ENCODE measurements around the gene SERPINB1. TPM values are rescaled to one million over a fixed set of nuclear protein-coding genes. Genes with fewer than 3 reads are reported as not detected.

The SERPINB1 gene
- total RNA-seq, 5 donors from 2014 or later (not counting 1 experiment from before 2014, with no cell fraction given) = 40.3 to 60.9 (median 50.7) TPM

- peaks cover 13% of the 10 kb centered on the region for H3K36me3 Mint-ChIP-seq
- no peak overlapping the region for H3K4me3 Mint-ChIP-seq
- POLR2A ChIA-PET = interaction anchor here in 1 of 2 donors (0.6 to 0.7 kb wide), 2 partner anchors 16 to 118 kb away, joined by 7 read pairs; no protein-coding TSS in a partner anchor
These were observed 29.0 kb downstream of the SERPINB1 start for GRCh38 chr6:2812695-2813094.

GRCh38 chr6:2810092-2810671 lies 31.5 kb downstream of the SERPINB1 start:
- DNase-seq (no peak), ATAC-seq (replicated peaks in 1 of 4) (no peak)
- Histone ChIP-seq H3K36me3 (ENCODE audit: control insufficient read depth in 2 of 2, extremely low read depth in 1 of 2, insufficient read depth in 1 of 2, low read length in 1 of 2) (no peaks in the 10 kb centered on the region), H3K4me1 (ENCODE audit: control insufficient read depth in 1 of 2, extremely low read depth in 1 of 2, insufficient read depth in 2 of 2, low read length in 2 of 2) (no peaks in the 10 kb centered on the region), H3K27me3 (replicated peaks in 1 of 2; ENCODE audit: control insufficient read depth in 2 of 2, extremely low read depth in 1 of 2, insufficient read depth in 2 of 2, low read length in 1 of 2) (no peaks in the 10 kb centered on the region), H3K4me3 (ENCODE audit: control insufficient read depth in 1 of 2, extremely low read depth in 1 of 2, low read length in 1 of 2) (no peak overlapping the region), H3K9me3 (no peaks in the 10 kb centered on the region), H3K27ac (ENCODE audit: low read length) (no peak overlapping the region)
- WGBS (ENCODE audit: insufficient coverage) = 98% methylated on average over 5 of the region's 9 CpGs
- Mint-ChIP-seq H3K27me3 (no peaks in the 10 kb centered on the region), H3K4me1 (peaks cover 2 to 7% (median 7%) of the 10 kb centered on the region in 3 donors), H3K9me3 (peaks cover under 1 to 5% (median 2%) of the 10 kb centered on the region in 3 donors), H3K36me3 (peaks cover 7% of the 10 kb centered on the region), H3K27ac (no peak overlapping the region), H3K4me3 (no peak overlapping the region)
- ChIA-PET CTCF (interaction anchor here in 1 of 2 donors (0.8 to 1.0 kb wide), 2 partner anchors 26 to 230 kb away, joined by 3 read pairs; no protein-coding TSS in a partner anchor), POLR2A (no interaction called here)

More at GRCh38 chr6:2812695-2813094, 29.0 kb downstream of the SERPINB1 start:
- Histone ChIP-seq H3K36me3 (ENCODE audit: control insufficient read depth in 2 of 2, extremely low read depth in 1 of 2, insufficient read depth in 1 of 2, low read length in 1 of 2) (no peaks in the 10 kb centered on the region), H3K4me3 (ENCODE audit: control insufficient read depth in 1 of 2, extremely low read depth in 1 of 2, low read length in 1 of 2) (no peak overlapping the region), H3K27me3 (replicated peaks in 1 of 2; ENCODE audit: control insufficient read depth in 2 of 2, extremely low read depth in 1 of 2, insufficient read depth in 2 of 2, low read length in 1 of 2) (no peaks in the 10 kb centered on the region), H3K9me3 (peaks cover 5% of the 10 kb centered on the region), H3K4me1 (ENCODE audit: control insufficient read depth in 1 of 2, extremely low read depth in 1 of 2, insufficient read depth in 2 of 2, low read length in 2 of 2) (peaks cover 0 to 5% of the 10 kb centered on the region in 2 experiments), H3K27ac (ENCODE audit: low read length) (no peak overlapping the region)
- CTCF ChIA-PET = interaction anchor here in 1 of 2 donors (0.7 kb wide), 1 partner anchor 61 kb away, joined by 6 read pairs; no protein-coding TSS in a partner anchor
- H3K9me3 Mint-ChIP-seq = peaks cover 11 to 20% (median 18%) of the 10 kb centered on the region in 3 donors
- no CpG with 5 or more reads among the region's 3 CpGs for WGBS (ENCODE audit: insufficient coverage)
- DNase-seq = no peak
- H3K4me1 Mint-ChIP-seq = peaks cover 11 to 18% (median 16%) of the 10 kb centered on the region in 3 donors
- ATAC-seq (replicated peaks in 1 of 4) = no peak
- H3K27ac Mint-ChIP-seq = no peak overlapping the region
- no peaks in the 10 kb centered on the region for H3K27me3 Mint-ChIP-seq

- ChIA-PET CTCF (no interaction called here), POLR2A (no interaction called here)
- Histone ChIP-seq H3K9me3 (no peaks in the 10 kb centered on the region), H3K36me3 (ENCODE audit: control insufficient read depth in 2 of 2, extremely low read depth in 1 of 2, insufficient read depth in 1 of 2, low read length in 1 of 2) (no peaks in the 10 kb centered on the region), H3K4me1 (ENCODE audit: control insufficient read depth in 1 of 2, extremely low read depth in 1 of 2, insufficient read depth in 2 of 2, low read length in 2 of 2) (no peaks in the 10 kb centered on the region), H3K4me3 (ENCODE audit: control insufficient read depth in 1 of 2, extremely low read depth in 1 of 2, low read length in 1 of 2) (no peak overlapping the region), H3K27ac (ENCODE audit: low read length) (no peak overlapping the region), H3K27me3 (replicated peaks in 1 of 2; ENCODE audit: control insufficient read depth in 2 of 2, extremely low read depth in 1 of 2, insufficient read depth in 2 of 2, low read length in 1 of 2) (no peaks in the 10 kb centered on the region)
- H3K4me1 Mint-ChIP-seq = peaks cover 2 to 7% (median 7%) of the 10 kb centered on the region in 3 donors
- H3K36me3 Mint-ChIP-seq = peaks cover 7% of the 10 kb centered on the region
- H3K9me3 Mint-ChIP-seq = peaks cover 0 to 3% (median 0%) of the 10 kb centered on the region in 3 donors
- H3K27me3 Mint-ChIP-seq = no peaks in the 10 kb centered on the region
- H3K4me3 Mint-ChIP-seq = no peak overlapping the region
- 100% methylated on average over 1 of the region's 2 CpGs for WGBS (ENCODE audit: insufficient coverage)
- H3K27ac Mint-ChIP-seq = no peak overlapping the region
- DNase-seq (no peak), ATAC-seq (replicated peaks in 1 of 4) (no peak)
These were observed 32.6 kb downstream of the SERPINB1 start for GRCh38 chr6:2809015-2809414.

GRCh38 chr6:2807342-2808090 lies 34.1 kb downstream of the SERPINB1 start:
- ChIA-PET CTCF (no interaction called here), POLR2A (no interaction called here)
- WGBS (ENCODE audit: insufficient coverage) = 71% methylated on average over 3 of the region's 9 CpGs
- DNase-seq = no peak
- H3K36me3 ChIP-seq (ENCODE audit: control insufficient read depth in 2 of 2, extremely low read depth in 1 of 2, insufficient read depth in 1 of 2, low read length in 1 of 2) = no peaks in the 10 kb centered on the region
- no peak overlapping the region for H3K4me3 ChIP-seq (ENCODE audit: control insufficient read depth in 1 of 2, extremely low read depth in 1 of 2, low read length in 1 of 2)
- no peaks in the 10 kb centered on the region for H3K27me3 ChIP-seq (replicated peaks in 1 of 2; ENCODE audit: control insufficient read depth in 2 of 2, extremely low read depth in 1 of 2, insufficient read depth in 2 of 2, low read length in 1 of 2)
- Mint-ChIP-seq H3K36me3 (peaks cover 5% of the 10 kb centered on the region), H3K9me3 (no peaks in the 10 kb centered on the region), H3K27ac (no peak overlapping the region), H3K4me3 (no peak overlapping the region), H3K27me3 (no peaks in the 10 kb centered on the region), H3K4me1 (peaks cover 2 to 7% (median 7%) of the 10 kb centered on the region in 3 donors)
- H3K27ac ChIP-seq (ENCODE audit: low read length) = no peak overlapping the region
- no peak for ATAC-seq (replicated peaks in 1 of 4)
- H3K9me3 ChIP-seq = no peaks in the 10 kb centered on the region
- no peaks in the 10 kb centered on the region for H3K4me1 ChIP-seq (ENCODE audit: control insufficient read depth in 1 of 2, extremely low read depth in 1 of 2, insufficient read depth in 2 of 2, low read length in 2 of 2)

DNA sequence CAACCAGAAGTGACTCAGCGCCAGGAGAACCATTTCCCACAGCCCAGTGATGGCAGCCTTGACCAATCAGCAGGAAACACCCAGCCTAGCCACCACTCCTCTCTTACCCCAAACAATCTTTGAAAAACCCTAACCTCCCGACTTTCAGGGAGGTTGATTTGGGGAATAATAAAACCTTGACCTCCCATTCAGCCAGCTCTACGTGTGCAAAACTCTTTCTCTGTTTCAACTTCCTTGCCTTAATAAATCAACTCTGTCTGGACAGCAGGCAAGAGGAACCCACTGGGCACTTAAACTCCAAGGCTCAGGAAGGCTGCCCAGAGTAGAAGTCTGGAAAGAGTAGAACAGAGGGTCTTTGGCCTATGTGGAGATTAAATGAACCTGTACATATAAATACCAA lies 35.0 kb downstream of the SERPINB1 start:
- H3K36me3 Mint-ChIP-seq = peaks cover 5% of the 10 kb centered on the region
- no peak overlapping the region for H3K4me3 Mint-ChIP-seq
- Histone ChIP-seq H3K4me1 (ENCODE audit: control insufficient read depth in 1 of 2, extremely low read depth in 1 of 2, insufficient read depth in 2 of 2, low read length in 2 of 2) (no peaks in the 10 kb centered on the region), H3K27ac (ENCODE audit: low read length) (no peak overlapping the region), H3K4me3 (ENCODE audit: control insufficient read depth in 1 of 2, extremely low read depth in 1 of 2, low read length in 1 of 2) (no peak overlapping the region), H3K9me3 (no peaks in the 10 kb centered on the region), H3K27me3 (replicated peaks in 1 of 2; ENCODE audit: control insufficient read depth in 2 of 2, extremely low read depth in 1 of 2, insufficient read depth in 2 of 2, low read length in 1 of 2) (no peaks in the 10 kb centered on the region), H3K36me3 (ENCODE audit: control insufficient read depth in 2 of 2, extremely low read depth in 1 of 2, insufficient read depth in 1 of 2, low read length in 1 of 2) (no peaks in the 10 kb centered on the region)
- ChIA-PET CTCF (no interaction called here), POLR2A (no interaction called here)
- whole genome bisulfite sequencing (ENCODE audit: insufficient coverage) = 83% methylated on average over 1 of the region's 3 CpGs
- no peak for ATAC-seq (replicated peaks in 1 of 4)
- DNase-seq = no peak
- peaks cover 2 to 7% (median 7%) of the 10 kb centered on the region in 3 donors for H3K4me1 Mint-ChIP-seq
- H3K9me3 Mint-ChIP-seq = no peaks in the 10 kb centered on the region
- no peaks in the 10 kb centered on the region for H3K27me3 Mint-ChIP-seq
- H3K27ac Mint-ChIP-seq = no peak overlapping the region

GRCh38 chr6:2805031-2805430 lies 36.6 kb downstream of the SERPINB1 start:
- H3K27me3 Mint-ChIP-seq = no peaks in the 10 kb centered on the region
- no peaks in the 10 kb centered on the region for H3K36me3 ChIP-seq (ENCODE audit: control insufficient read depth in 2 of 2, extremely low read depth in 1 of 2, insufficient read depth in 1 of 2, low read length in 1 of 2)
- no peaks in the 10 kb centered on the region for H3K27me3 ChIP-seq (replicated peaks in 1 of 2; ENCODE audit: control insufficient read depth in 2 of 2, extremely low read depth in 1 of 2, insufficient read depth in 2 of 2, low read length in 1 of 2)
- no peak overlapping the region for H3K27ac Mint-ChIP-seq
- H3K4me3 ChIP-seq (ENCODE audit: control insufficient read depth in 1 of 2, extremely low read depth in 1 of 2, low read length in 1 of 2) = no peak overlapping the region
- H3K36me3 Mint-ChIP-seq = peaks cover 5% of the 10 kb centered on the region
- H3K9me3 ChIP-seq = no peaks in the 10 kb centered on the region
- H3K4me1 Mint-ChIP-seq = peaks cover 2 to 11% (median 8%) of the 10 kb centered on the region in 3 donors
- ATAC-seq (replicated peaks in 1 of 4) = no peak
- no peak overlapping the region for H3K4me3 Mint-ChIP-seq
- no peaks in the 10 kb centered on the region for H3K9me3 Mint-ChIP-seq
- H3K4me1 ChIP-seq (ENCODE audit: control insufficient read depth in 1 of 2, extremely low read depth in 1 of 2, insufficient read depth in 2 of 2, low read length in 2 of 2) = no peaks in the 10 kb centered on the region
- POLR2A ChIA-PET = interaction anchor here in 1 of 2 donors (0.6 kb wide), 1 partner anchor 63 kb away, joined by 3 read pairs; no protein-coding TSS in a partner anchor
- H3K27ac ChIP-seq (ENCODE audit: low read length) = no peak overlapping the region
- WGBS (ENCODE audit: insufficient coverage) = 98% methylated on average over 11 of the region's 14 CpGs
- DNase-seq = no peak
- CTCF ChIA-PET = no interaction called here
